H1 (cell line): ENCODE data around the gene NAA50. TPM values are rescaled to one million over a fixed set of nuclear protein-coding genes. Genes with fewer than 3 reads are reported as not detected.

Experiments
- CTCF ChIA-PET: fragments of 300-600 bp; sonication (Branson Sonifier 250); formaldehyde crosslinking; loops from one replicate; lab custom pipeline; 2021; ENCODE audit not compliant: partially characterized antibody; lab: Charles Lee
- POLR2A ChIA-PET: fragments of 300-600 bp; sonication (Branson Sonifier 250); formaldehyde crosslinking; loops from one replicate; lab custom pipeline; 2021; ENCODE audit warnings: inconsistent platforms; ENCODE audit not compliant: partially characterized antibody; lab: Charles Lee
- DNase-seq, 2 experiments: peaks; one replicate each; pipeline versions ENCODE4 v3.0.0 to v3.0.0-alpha.2; 2010 to 2022; ENCODE audit warnings: low spot score in 2 of 2, low read depth in 1 of 2, mixed read lengths in 1 of 2
- FAIRE-seq: peaks from 2 replicates; lab custom pipeline; 2011; peaks lifted over from hg19 to GRCh38; lab: Jason Lieb, UNC
- H2AFZ ChIP-seq: 2 replicates; pipeline ENCODE4 v1.8.1; 2012; ENCODE audit warnings: low read length, inconsistent platforms
- H2AK5ac ChIP-seq: 2 replicates; pipeline ENCODE4 v1.6.1; 2013; ENCODE audit warnings: low read depth, low read length
- H2BK120ac ChIP-seq: replicated peaks from 2 replicates; pipeline ENCODE3; 2013; ENCODE audit warnings: low read depth, low read length, inconsistent platforms
- H2BK12ac ChIP-seq: 2 replicates; pipeline ENCODE4 v1.6.1; 2013; ENCODE audit warnings: low read depth, low read length
- H2BK15ac ChIP-seq: 2 replicates; pipeline ENCODE4 v1.6.1; 2013; ENCODE audit warnings: low read length
- H2BK20ac ChIP-seq: 2 replicates; pipeline ENCODE4 v1.6.1; 2013; ENCODE audit warnings: low read length
- H2BK5ac ChIP-seq: 2 replicates; pipeline ENCODE4 v1.6.1; 2013; ENCODE audit warnings: low read depth, low read length
- H3K14ac ChIP-seq: 2 replicates; pipeline ENCODE4 v1.6.1; 2013; ENCODE audit warnings: inconsistent platforms; ENCODE audit not compliant: insufficient read length
- H3K18ac ChIP-seq: 2 replicates; pipeline ENCODE4 v1.6.1; 2013; ENCODE audit warnings: low read length; ENCODE audit errors: extremely low read depth
- H3K23ac ChIP-seq: 2 replicates; pipeline ENCODE4 v1.6.1; 2013; ENCODE audit warnings: inconsistent platforms; ENCODE audit not compliant: insufficient read length
- H3K23me2 ChIP-seq: 2 replicates; pipeline ENCODE4 v1.6.1; 2013; ENCODE audit warnings: low read depth, low read length
- H3K27ac ChIP-seq: 2 replicates; pipeline ENCODE4 v1.6.1; 2011; ENCODE audit warnings: low read depth, low read length, inconsistent platforms
- H3K27me3 ChIP-seq, 4 experiments: replicated peaks in 1 of 4; 1 replicate in 1 of 4; 2 replicates in 3 of 4; pipeline versions ENCODE4 v1.6.1 to v1.8.1; 2011 to 2013; ENCODE audit warnings: low read length in 3 of 4, mild to moderate bottlenecking in 3 of 4, inconsistent platforms in 2 of 4, mixed read lengths in 2 of 4, moderate library complexity in 1 of 4; ENCODE audit not compliant: control insufficient read depth in 3 of 4, insufficient read depth in 3 of 4; ENCODE audit errors: extremely low read depth in 1 of 4
- H3K36me3 ChIP-seq, 4 experiments: 2 replicates each; pipeline versions ENCODE4 v1.6.1 to v1.8.1; 2011 to 2013; ENCODE audit warnings: mild to moderate bottlenecking in 4 of 4, low read length in 3 of 4, moderate library complexity in 2 of 4, control low read depth in 1 of 4, inconsistent platforms in 1 of 4; ENCODE audit not compliant: insufficient read depth in 4 of 4, control insufficient read depth in 2 of 4
- H3K4ac ChIP-seq: replicated peaks from 2 replicates; pipeline ENCODE3; 2013; ENCODE audit warnings: low read length, low read depth, mixed read lengths, inconsistent platforms; ENCODE audit not compliant: insufficient read length
- H3K4me1 ChIP-seq, 4 experiments: replicated peaks in 1 of 4; 1 replicate in 1 of 4; 2 replicates in 3 of 4; pipeline versions ENCODE4 v1.6.1 to v1.8.1; 2011 to 2013; ENCODE audit warnings: low read length in 3 of 4, inconsistent platforms in 2 of 4, mixed read lengths in 1 of 4; ENCODE audit not compliant: insufficient read depth in 4 of 4, control insufficient read depth in 3 of 4
- H3K4me2 ChIP-seq, 2 experiments: 2 replicates each; pipeline versions ENCODE4 v1.6.1 to v1.8.1; 2011 to 2013; ENCODE audit warnings: low read depth in 2 of 2, low read length in 2 of 2, control low read depth in 1 of 2, inconsistent platforms in 1 of 2, mild to moderate bottlenecking in 1 of 2; ENCODE audit not compliant: insufficient read depth in 1 of 2
- H3K4me3 ChIP-seq, 4 experiments: fragments of 200-600, 300-600 bp in 1 of 4; sonication (generic), shearing (Covaris generic), sonication (Bioruptor Twin) in 1 of 4; 2 replicates each; pipeline versions ENCODE4 v1.5.1 to v1.8.1; 2011 to 2016; ENCODE audit warnings: low read length in 4 of 4, low read depth in 3 of 4, control low read depth in 2 of 4, inconsistent platforms in 2 of 4, mild to moderate bottlenecking in 2 of 4, mixed read lengths in 1 of 4, moderate library complexity in 1 of 4; ENCODE audit not compliant: insufficient read depth in 2 of 4; ENCODE audit errors: extremely low read depth in 1 of 4
- H3K56ac ChIP-seq: replicated peaks from 2 replicates; pipeline ENCODE3; 2013; ENCODE audit warnings: low read depth, mild to moderate bottlenecking, mixed read lengths, low read length, inconsistent platforms; ENCODE audit not compliant: insufficient read length
- H3K79me1 ChIP-seq: 2 replicates; pipeline ENCODE4 v1.6.1; 2013; ENCODE audit warnings: low read depth, low read length, control low read depth
- H3K79me2 ChIP-seq, 2 experiments: 2 replicates each; pipeline versions ENCODE4 v1.6.1 to v1.8.1; 2012 to 2013; ENCODE audit warnings: low read length in 2 of 2, mild to moderate bottlenecking in 2 of 2, inconsistent platforms in 1 of 2; ENCODE audit not compliant: insufficient read depth in 2 of 2, control insufficient read depth in 1 of 2
- H3K9ac ChIP-seq, 4 experiments: replicated peaks in 1 of 4; 1 replicate in 1 of 4; 2 replicates in 3 of 4; pipeline versions ENCODE4 v1.6.1 to v1.8.1; 2011 to 2013; ENCODE audit warnings: low read depth in 3 of 4, low read length in 3 of 4, control low read depth in 2 of 4, mild to moderate bottlenecking in 2 of 4, moderate library complexity in 2 of 4, inconsistent platforms in 1 of 4; ENCODE audit errors: extremely low read depth in 1 of 4
- H3K9me3 ChIP-seq, 2 experiments: 2 replicates each; pipeline versions ENCODE4 v1.6.1 to v1.8.1; 2012 to 2013; ENCODE audit warnings: mild to moderate bottlenecking in 2 of 2, moderate library complexity in 2 of 2, control low read depth in 1 of 2, inconsistent platforms in 1 of 2, low read depth in 1 of 2, low read length in 1 of 2, mixed read lengths in 1 of 2; ENCODE audit not compliant: insufficient read depth in 2 of 2
- H4K20me1 ChIP-seq, 2 experiments: replicated peaks in 1 of 2; 2 replicates each; pipeline versions ENCODE3 to v1.8.1; 2011 to 2013; ENCODE audit warnings: inconsistent platforms in 2 of 2, low read length in 2 of 2, mild to moderate bottlenecking in 1 of 2; ENCODE audit not compliant: insufficient read depth in 2 of 2, control insufficient read depth in 1 of 2
- H4K5ac ChIP-seq: 2 replicates; pipeline ENCODE4 v1.6.1; 2013; ENCODE audit warnings: low read length, low read depth, mixed read lengths, inconsistent platforms; ENCODE audit not compliant: insufficient read length
- H4K8ac ChIP-seq: 2 replicates; pipeline ENCODE4 v1.8.0; 2013; ENCODE audit warnings: mild to moderate bottlenecking, moderate library complexity, low read length, inconsistent platforms; ENCODE audit not compliant: insufficient read depth; ENCODE audit errors: extremely low read depth
- H4K91ac ChIP-seq: replicated peaks from 2 replicates; pipeline ENCODE3; 2013; ENCODE audit warnings: low read length, mixed read lengths, inconsistent platforms; ENCODE audit not compliant: insufficient read length
- RNF2 ChIP-seq: fragments of 200-900, 300-1000 bp; sonication (generic); IDR thresholded peaks from 2 replicates; pipeline ENCODE4 v1.7.1; 2016; ENCODE audit warnings: borderline replicate concordance, low read depth, mild to moderate bottlenecking, antibody characterized with exemption, low read length; ENCODE audit not compliant: poor library complexity, severe bottlenecking; ENCODE audit errors: missing control alignments
- TAF7 ChIP-seq: optimal IDR thresholded peaks from 2 replicates; pipeline ENCODE3; 2011; ENCODE audit warnings: low read depth, mild to moderate bottlenecking, inconsistent platforms, low read length, moderate library complexity, borderline replicate concordance
- polyA plus RNA-seq, 7 experiments: library from polyadenylated mRNA; depleted of rRNA in 3 of 7; stranded (reverse) in 5 of 7; unstranded in 2 of 7; fragments of >200 nt in 5 of 7; fragments of 200-250 nt in 2 of 7; gene quantifications; 1 replicate in 5 of 7; 2 replicates in 1 of 7; 4 replicates in 1 of 7; pipeline versions ENCODE4 v1.2.1 to v1.2.3, GENCODE V29; 2011 to 2013; ENCODE audit warnings: missing spikeins in 2 of 7, mixed read lengths in 2 of 7
- total RNA-seq: library from RNA; stranded (reverse); fragmentation: NEBNext Ultra II Directional; extraction: Animal tissue kit (Norgen Biotek cat#: 25700); gene quantifications from 2 replicates; pipeline ENCODE4 v1.2.1, GENCODE V29; 2021
- TF ChIP-seq, protein P1 (sequence below): IDR thresholded peaks from 2 replicates; pipeline ENCODE4 v1.6.1; 2012; ENCODE audit warnings: inconsistent platforms

NAA50 gene
- total and polyA plus RNA-seq, 2 of the 8 experiments (the other 6 are each of a cell fraction or from before 2014, with no cell fraction given) = 46.6 to 231 TPM

DNA sequence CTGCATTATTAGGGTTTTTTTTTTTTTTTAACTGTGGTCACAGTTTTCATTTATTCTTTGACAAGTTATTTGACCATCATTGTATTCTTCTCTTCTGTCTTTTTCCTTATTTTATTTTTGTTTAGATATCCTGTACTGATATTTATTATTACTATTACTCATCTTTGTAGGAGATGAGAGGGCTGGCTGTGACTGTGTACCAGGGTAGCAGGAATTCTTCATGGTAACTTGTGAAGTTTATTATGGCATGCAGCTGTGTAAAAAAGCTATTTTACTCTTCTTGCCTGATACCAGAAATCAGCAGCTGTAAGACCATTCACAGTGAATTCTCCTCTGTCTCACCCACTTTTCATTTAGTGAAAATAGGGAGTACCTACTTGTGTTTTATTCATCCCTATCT, 45.3 kb upstream of the NAA50 start:
- H3K18ac ChIP-seq = no peak overlapping the region
- no peak overlapping the region for H2BK12ac ChIP-seq
- no peak for FAIRE-seq
- H4K8ac ChIP-seq = no peak overlapping the region
- no peak overlapping the region for H2AFZ ChIP-seq
- H3K9ac ChIP-seq = no peak overlapping the region
- H3K27me3 ChIP-seq = no peaks in the 10 kb centered on the region
- H3K36me3 ChIP-seq = peaks cover 2 to 30% (median 9%) of the 10 kb centered on the region in 4 experiments
- H3K56ac ChIP-seq = no peak overlapping the region
- no peak overlapping the region for H2AK5ac ChIP-seq
- H3K27ac ChIP-seq = no peak overlapping the region
- H2BK15ac ChIP-seq = no peak overlapping the region
- H3K4me3 ChIP-seq = no peak overlapping the region
- no peak overlapping the region for H2BK120ac ChIP-seq
- no peaks in the 10 kb centered on the region for H3K79me1 ChIP-seq
- no peak for DNase-seq
- no peaks in the 10 kb centered on the region for H3K9me3 ChIP-seq
- no peaks in the 10 kb centered on the region for H3K4me1 ChIP-seq
- H4K20me1 ChIP-seq = no peaks in the 10 kb centered on the region
- H4K91ac ChIP-seq = no peak overlapping the region
- no peak overlapping the region for H3K4ac ChIP-seq
- H3K14ac ChIP-seq = no peak overlapping the region
- no peak overlapping the region for H3K4me2 ChIP-seq
- H2BK20ac ChIP-seq = no peak overlapping the region
- no peak overlapping the region for H2BK5ac ChIP-seq
- TF ChIP-seq, protein P1, sequence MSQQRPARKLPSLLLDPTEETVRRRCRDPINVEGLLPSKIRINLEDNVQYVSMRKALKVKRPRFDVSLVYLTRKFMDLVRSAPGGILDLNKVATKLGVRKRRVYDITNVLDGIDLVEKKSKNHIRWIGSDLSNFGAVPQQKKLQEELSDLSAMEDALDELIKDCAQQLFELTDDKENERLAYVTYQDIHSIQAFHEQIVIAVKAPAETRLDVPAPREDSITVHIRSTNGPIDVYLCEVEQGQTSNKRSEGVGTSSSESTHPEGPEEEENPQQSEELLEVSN = no peak
- TF ChIP-seq TAF7 = no peak
- TF ChIP-seq RNF2 = no peak
- H4K5ac ChIP-seq = no peak overlapping the region
- ChIA-PET POLR2A (interaction anchor here (0.6 kb wide), 2 partner anchors 237 to 1401 kb away, joined by 3 to 4 read pairs; no protein-coding TSS in a partner anchor), CTCF (interaction anchor here (0.6 to 1.3 kb wide), 3 partner anchors 21 to 123 kb away, joined by 3 read pairs; no protein-coding TSS in a partner anchor)
- H3K23ac ChIP-seq = no peak overlapping the region
- no peaks in the 10 kb centered on the region for H3K79me2 ChIP-seq
- no peaks in the 10 kb centered on the region for H3K23me2 ChIP-seq
